WERI-Rb-1 (cell line): ENCODE measurements around the gene IL4R.
"Not testable (repeated sequence)": the region's sequence is repeated elsewhere in the genome, so short reads cannot be mapped to it uniquely, and the experiment has no call there.

Source experiments
- DNase-seq: peaks from one replicate; pipeline ENCODE4 v3.0.0-alpha.2; 2020
- H3K27ac ChIP-seq: fragments of 250-450 bp; sonication (Bioruptor Pico); 2 replicates; pipeline ENCODE4 v1.5.1; 2020; ENCODE audit warnings: mild to moderate bottlenecking, moderate library complexity
- H3K27me3 ChIP-seq: fragments of 250-450 bp; sonication (Bioruptor Pico); 2 replicates; pipeline ENCODE4 v1.5.1; 2021; ENCODE audit warnings: mild to moderate bottlenecking, low read depth, moderate library complexity; ENCODE audit not compliant: insufficient read depth, severe bottlenecking
- H3K36me3 ChIP-seq: fragments of 250-450 bp; sonication (Bioruptor Pico); 2 replicates; pipeline ENCODE4 v1.5.1; 2020; ENCODE audit warnings: mild to moderate bottlenecking, moderate library complexity
- H3K4me3 ChIP-seq: 2 replicates; pipeline ENCODE4 v1.5.1; 2011; ENCODE audit warnings: low read depth, mild to moderate bottlenecking, control low read depth, low read length
- H3K9me3 ChIP-seq: fragments of 250-450 bp; sonication (Bioruptor Pico); 2 replicates; pipeline ENCODE4 v1.5.1; 2021; ENCODE audit warnings: mild to moderate bottlenecking, moderate library complexity; ENCODE audit not compliant: severe bottlenecking
- TF ChIP-seq, protein P1 (sequence below): IDR thresholded peaks from 2 replicates; pipeline ENCODE4 v1.5.1; 2011; ENCODE audit warnings: low read depth, mild to moderate bottlenecking, control low read depth, inconsistent platforms, low read length

IL4R gene

DNA sequence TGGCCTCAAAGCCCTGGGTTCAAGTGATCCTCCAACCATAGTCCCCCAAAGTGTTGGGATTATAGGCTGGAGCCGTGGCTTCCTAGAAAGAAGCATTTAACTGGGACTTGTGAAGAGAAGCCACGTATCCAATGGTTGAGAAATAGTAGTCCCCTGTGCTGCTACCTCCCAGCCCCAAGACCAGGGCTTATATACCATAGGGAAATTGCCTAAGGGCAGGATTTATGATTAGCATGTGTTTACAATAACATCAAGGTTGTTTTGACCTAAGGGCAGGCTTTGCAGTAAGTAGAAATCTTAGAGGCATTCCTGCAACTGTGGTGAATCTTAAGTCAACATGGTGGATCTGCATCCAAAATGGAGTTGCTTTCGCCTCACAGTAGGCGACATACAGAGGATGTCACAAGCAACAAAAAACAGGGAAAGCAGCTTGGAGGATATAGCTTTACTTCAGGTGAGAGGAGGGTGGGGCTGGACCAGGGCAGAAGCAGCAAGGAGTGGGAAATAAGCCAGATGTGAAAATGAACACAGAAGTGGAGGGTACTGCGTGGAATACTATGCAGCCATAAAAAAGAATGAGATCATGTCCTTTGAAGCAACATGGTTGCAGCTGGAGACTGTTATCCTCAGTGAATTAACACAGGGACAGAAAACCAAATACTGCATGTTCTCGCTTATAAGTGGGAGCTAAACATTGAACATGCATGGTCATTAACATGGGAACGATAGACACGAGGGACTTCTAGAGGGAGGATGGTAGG lies 26.5 kb upstream of the IL4R start:
- DNase-seq, result no peak
- Histone ChIP-seq H3K36me3 (no peaks in the 10 kb centered on the region), H3K4me3 (no peak overlapping the region), H3K27me3 (no peaks in the 10 kb centered on the region), H3K9me3 (no peaks in the 10 kb centered on the region), H3K27ac (no peak overlapping the region)
- TF ChIP-seq, protein P1, sequence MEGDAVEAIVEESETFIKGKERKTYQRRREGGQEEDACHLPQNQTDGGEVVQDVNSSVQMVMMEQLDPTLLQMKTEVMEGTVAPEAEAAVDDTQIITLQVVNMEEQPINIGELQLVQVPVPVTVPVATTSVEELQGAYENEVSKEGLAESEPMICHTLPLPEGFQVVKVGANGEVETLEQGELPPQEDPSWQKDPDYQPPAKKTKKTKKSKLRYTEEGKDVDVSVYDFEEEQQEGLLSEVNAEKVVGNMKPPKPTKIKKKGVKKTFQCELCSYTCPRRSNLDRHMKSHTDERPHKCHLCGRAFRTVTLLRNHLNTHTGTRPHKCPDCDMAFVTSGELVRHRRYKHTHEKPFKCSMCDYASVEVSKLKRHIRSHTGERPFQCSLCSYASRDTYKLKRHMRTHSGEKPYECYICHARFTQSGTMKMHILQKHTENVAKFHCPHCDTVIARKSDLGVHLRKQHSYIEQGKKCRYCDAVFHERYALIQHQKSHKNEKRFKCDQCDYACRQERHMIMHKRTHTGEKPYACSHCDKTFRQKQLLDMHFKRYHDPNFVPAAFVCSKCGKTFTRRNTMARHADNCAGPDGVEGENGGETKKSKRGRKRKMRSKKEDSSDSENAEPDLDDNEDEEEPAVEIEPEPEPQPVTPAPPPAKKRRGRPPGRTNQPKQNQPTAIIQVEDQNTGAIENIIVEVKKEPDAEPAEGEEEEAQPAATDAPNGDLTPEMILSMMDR, result no peak

DNA sequence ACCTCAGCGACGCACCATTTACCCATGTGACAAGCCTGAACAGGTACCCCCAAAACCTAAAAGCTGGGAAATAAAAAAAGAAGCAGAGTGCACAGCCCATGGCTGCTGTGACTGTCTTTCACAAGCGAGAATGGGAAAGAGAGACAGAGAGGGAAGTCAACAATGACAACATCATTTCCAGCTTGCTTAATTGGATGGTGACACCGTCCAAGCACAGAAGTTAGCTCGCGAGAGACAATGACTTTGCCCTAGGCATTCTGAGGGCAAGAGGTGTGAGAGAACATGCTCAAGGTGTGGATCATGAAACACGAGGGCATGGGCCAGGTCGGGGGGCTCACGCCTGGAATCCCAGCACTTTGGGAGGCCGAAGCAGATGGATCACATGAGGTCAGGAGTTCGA lies 25.9 kb upstream of the IL4R start:
- TF ChIP-seq, protein P1, result no peak
- Histone ChIP-seq H3K27me3 (no peaks in the 10 kb centered on the region), H3K9me3 (no peaks in the 10 kb centered on the region), H3K27ac (no peak overlapping the region), H3K36me3 (no peaks in the 10 kb centered on the region), H3K4me3 (no peak overlapping the region)
- no peak for DNase-seq

DNA sequence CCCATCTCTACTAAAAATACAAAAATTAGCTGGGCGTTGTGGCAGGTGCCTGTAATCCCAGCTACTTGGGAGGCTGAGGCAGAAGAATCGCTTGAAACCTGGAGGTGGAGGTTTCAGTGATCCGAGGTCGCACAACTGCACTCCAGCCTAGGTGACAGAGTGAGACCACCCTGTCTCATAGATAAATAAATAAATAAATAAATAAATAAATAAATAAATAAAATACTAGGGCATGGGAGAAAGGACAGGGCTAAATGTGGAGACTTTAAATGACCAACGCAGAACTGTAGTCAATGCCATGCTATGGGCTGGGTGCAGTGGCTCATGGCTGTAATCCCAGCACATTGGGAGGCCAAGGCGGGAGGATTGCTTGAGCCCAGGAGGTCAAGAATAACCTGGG lies 25.5 kb upstream of the IL4R start:
- DNase-seq, H3K36me3 ChIP-seq, H3K27me3 ChIP-seq, H3K9me3 ChIP-seq, H3K4me3 ChIP-seq, H3K27ac ChIP-seq: not testable (repeated sequence)

DNA sequence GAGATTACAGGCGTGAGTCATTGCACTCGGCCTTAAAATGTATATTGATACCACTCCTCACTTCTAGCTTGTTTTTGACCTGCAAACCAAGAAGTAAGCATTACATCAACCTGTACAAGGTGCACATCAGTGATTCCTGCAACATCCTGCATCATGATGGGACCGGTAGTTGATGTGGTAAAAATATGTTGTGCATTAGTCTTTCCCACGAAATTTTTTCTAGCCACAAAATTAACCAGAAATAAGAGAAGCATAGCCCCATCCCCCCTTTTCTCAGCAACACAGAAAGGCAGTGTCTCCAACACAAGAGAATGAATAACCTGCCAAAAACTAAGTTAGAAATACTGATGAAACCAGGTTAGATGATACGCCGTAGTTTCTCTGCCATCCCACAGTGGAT lies 24.1 kb upstream of the IL4R start:
- no peak for DNase-seq
- Histone ChIP-seq H3K36me3 (no peaks in the 10 kb centered on the region), H3K4me3 (no peak overlapping the region), H3K27ac (no peak overlapping the region), H3K9me3 (no peaks in the 10 kb centered on the region), H3K27me3 (no peaks in the 10 kb centered on the region)
- TF ChIP-seq, protein P1, result no peak

DNA sequence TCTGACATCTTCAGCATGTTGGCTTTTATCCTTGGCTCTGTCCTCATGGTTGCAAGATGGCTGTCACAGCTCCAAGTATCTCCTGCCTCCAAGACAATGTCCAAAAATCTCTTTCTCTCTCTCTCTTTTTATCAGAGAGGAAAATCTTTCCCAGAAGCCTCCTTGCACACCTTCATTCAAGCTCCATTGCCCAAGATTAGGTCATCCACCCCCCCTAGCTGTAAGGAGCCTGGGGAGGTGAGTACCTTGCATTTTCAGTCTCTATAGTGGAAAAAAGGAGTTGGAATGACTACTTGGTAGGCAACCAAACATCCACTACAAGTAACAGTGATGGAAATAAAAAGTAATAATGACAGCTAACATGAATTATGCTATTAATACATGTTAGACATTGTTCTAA lies 23.2 kb upstream of the IL4R start:
- TF ChIP-seq, protein P1, result no peak
- Histone ChIP-seq H3K4me3 (no peak overlapping the region), H3K27me3 (no peaks in the 10 kb centered on the region), H3K36me3 (no peaks in the 10 kb centered on the region), H3K27ac (no peak overlapping the region), H3K9me3 (no peaks in the 10 kb centered on the region)
- DNase-seq, result no peak

DNA sequence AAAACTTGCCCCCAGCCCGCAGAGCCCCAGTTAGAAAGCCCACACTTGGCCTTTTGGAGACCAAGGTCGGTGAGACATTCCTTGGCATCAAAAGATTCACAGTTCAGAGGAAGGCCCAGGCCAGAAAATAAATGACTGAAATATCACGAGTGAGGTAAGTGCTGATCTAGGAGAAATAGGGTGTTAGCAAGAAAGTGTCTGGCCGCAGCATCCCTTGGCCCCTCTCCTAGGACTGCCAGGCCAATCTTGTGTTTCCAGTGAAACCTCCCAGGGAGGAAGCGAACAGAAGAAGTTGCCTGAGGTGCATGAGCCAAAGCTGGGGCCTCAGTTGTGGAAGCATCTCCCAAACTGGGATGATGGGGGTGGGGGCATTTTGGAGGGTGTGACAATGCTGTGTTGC lies 22.7 kb upstream of the IL4R start:
- Histone ChIP-seq H3K27me3 (no peaks in the 10 kb centered on the region), H3K4me3 (no peak overlapping the region), H3K36me3 (no peaks in the 10 kb centered on the region), H3K9me3 (no peaks in the 10 kb centered on the region), H3K27ac (no peak overlapping the region)
- DNase-seq, result no peak
- TF ChIP-seq, protein P1, result no peak
